Caco-2 (cell line): ENCODE results near the gene RANBP10. TPM values are rescaled to one million over a fixed set of nuclear protein-coding genes. Genes with fewer than 3 reads are reported as not detected.
A peak's percentile ranks its signal among the peaks of the same experiment; 100 is the strongest.

ENCODE experiments used
- BruUV-seq: library from RNA; stranded (reverse); fragments of 400-500 nt; replicated peaks from 2 replicates; lab custom pipeline; 2021; lab: Mats Ljungman, UMichigan
- CTCF ChIA-PET: fragments of 300-600 bp; sonication (Branson Sonifier 250); formaldehyde crosslinking; loops from one replicate; lab custom pipeline; 2022; ENCODE audit warnings: antibody characterized with exemption; lab: Charles Lee
- POLR2A ChIA-PET: fragments of 300-600 bp; sonication (Branson Sonifier 250); formaldehyde crosslinking; loops from one replicate; lab custom pipeline; 2022; ENCODE audit warnings: antibody characterized with exemption; lab: Charles Lee
- DNase-seq, 2 experiments: peaks; one replicate each; pipeline versions ENCODE4 v3.0.0 to v3.0.0-alpha.2; 2020 to 2022
- H3K27me3 ChIP-seq: replicated peaks from 2 replicates; pipeline ENCODE4 v1.6.0; 2011; ENCODE audit warnings: low read length; ENCODE audit not compliant: control insufficient read depth, insufficient read depth
- H3K36me3 ChIP-seq: 2 replicates; pipeline ENCODE4 v1.5.1; 2011; ENCODE audit warnings: low read length; ENCODE audit not compliant: control insufficient read depth, insufficient read depth
- H3K4me1 ChIP-seq: fragments of 250-450 bp; sonication (Bioruptor Pico); 2 replicates; pipeline ENCODE4 v1.5.1; 2020; ENCODE audit warnings: mild to moderate bottlenecking
- H3K4me3 ChIP-seq: 2 replicates; pipeline ENCODE4 v1.5.1; 2011; ENCODE audit warnings: low read depth, mild to moderate bottlenecking, control low read depth, low read length
- H3K9me3 ChIP-seq: fragments of 250-450 bp; sonication (Bioruptor Pico); 2 replicates; pipeline ENCODE4 v1.5.1; 2020; ENCODE audit warnings: mild to moderate bottlenecking, moderate library complexity
- H3K27ac Mint-ChIP-seq: one replicate; pipeline ENCODE4 v1.8.0; 2022; ENCODE audit warnings: mixed read lengths; ENCODE audit not compliant: unreplicated experiment
- H3K27me3 Mint-ChIP-seq: one replicate; pipeline ENCODE4 v1.8.0; 2022; ENCODE audit warnings: mixed read lengths; ENCODE audit not compliant: insufficient read depth, unreplicated experiment
- H3K36me3 Mint-ChIP-seq: one replicate; pipeline ENCODE4 v1.8.0; 2022; ENCODE audit warnings: mild to moderate bottlenecking, mixed read lengths; ENCODE audit not compliant: insufficient read depth, unreplicated experiment
- H3K4me1 Mint-ChIP-seq: one replicate; pipeline ENCODE4 v1.8.0; 2022; ENCODE audit warnings: low read depth, mixed read lengths; ENCODE audit not compliant: unreplicated experiment
- H3K4me3 Mint-ChIP-seq: one replicate; pipeline ENCODE4 v1.8.0; 2022; ENCODE audit warnings: mild to moderate bottlenecking, moderate library complexity, mixed read lengths; ENCODE audit not compliant: unreplicated experiment
- H3K9me3 Mint-ChIP-seq: one replicate; pipeline ENCODE4 v1.8.0; 2022; ENCODE audit warnings: mixed read lengths; ENCODE audit not compliant: unreplicated experiment
- CTCF ChIP-seq, 2 experiments: fragments of 200-600 bp in 1 of 2; IDR thresholded peaks; 1 replicate in 1 of 2; 2 replicates in 1 of 2; pipeline versions ENCODE4 v1.5.1 to v1.8.0; 2011 to 2022; ENCODE audit warnings: antibody characterized with exemption in 1 of 2, control low read depth in 1 of 2, inconsistent platforms in 1 of 2, low read depth in 1 of 2, low read length in 1 of 2, mild to moderate bottlenecking in 1 of 2, moderate library complexity in 1 of 2; ENCODE audit not compliant: insufficient read depth in 1 of 2, severe bottlenecking in 1 of 2, unreplicated experiment in 1 of 2
- intact Hi-C: fragments of 100-400 bp; cut with micrococcal nuclease; formaldehyde crosslinking; loops from one replicate; pipeline ENCODE4 v1.10.0; 2022; ENCODE audit not compliant: unreplicated experiment
- total RNA-seq: library from RNA; stranded (reverse); gene quantifications from 2 replicates; pipeline ENCODE4 v1.2.3, GENCODE V29; 2022

The RANBP10 gene
- total RNA-seq, 1 experiment from 2014 or later: 21.8 TPM

GRCh38 chr16:67833415-67834241, 27.3 kb upstream of the RANBP10 start:
- Mint-ChIP-seq H3K27ac (peak overlapping the region; percentile 92), H3K4me1 (peaks cover 6% of the 10 kb centered on the region), H3K4me3 (peak overlapping the region; percentile 99), H3K27me3 (no peaks in the 10 kb centered on the region), H3K36me3 (peaks cover 20% of the 10 kb centered on the region), H3K9me3 (no peaks in the 10 kb centered on the region)
- Histone ChIP-seq H3K27me3 (no peaks in the 10 kb centered on the region), H3K36me3 (peaks cover 11% of the 10 kb centered on the region), H3K4me3 (peak overlapping the region; percentile 83), H3K9me3 (no peaks in the 10 kb centered on the region), H3K4me1 (no peaks in the 10 kb centered on the region; the same call in 1 of the 2 replicates)
- peak; percentile 94 to 96 for DNase-seq
- BruUV-seq: TSS peak; percentile 41
- TF ChIP-seq CTCF (IDR thresholded peaks at IDR 0.05; ENCODE audit: insufficient read depth in 1 of 2, low read depth in 1 of 2, low read length in 1 of 2, severe bottlenecking in 1 of 2, unreplicated experiment in 1 of 2): no peak
- intact Hi-C loops: no loop called here
- CTCF ChIA-PET: interaction anchor here (0.6 to 2.1 kb wide), 11 partner anchors 12 to 313 kb away, joined by 3 to 14 read pairs (median 6); partner anchors contain the start of genes GFOD2, NUTF2, RANBP10 and TSNAXIP1
- POLR2A ChIA-PET: interaction anchor here (0.7 to 1.5 kb wide), 8 partner anchors 13 to 114 kb away, joined by 3 to 7 read pairs (median 3); partner anchors contain the start of genes GFOD2, NUTF2, PSMB10 and RANBP10

GRCh38 chr16:67833030-67833414, 26.7 kb upstream of the RANBP10 start:
- no peak for DNase-seq
- H3K4me3 Mint-ChIP-seq: peak overlapping the region; percentile 99
- H3K4me1 Mint-ChIP-seq: peaks cover 6% of the 10 kb centered on the region
- BruUV-seq: no TSS peak
- CTCF ChIA-PET: interaction anchor here (1.0 to 2.1 kb wide), 8 partner anchors 13 to 312 kb away, joined by 3 to 14 read pairs (median 6); partner anchors contain the start of genes GFOD2, NUTF2, RANBP10 and TSNAXIP1
- peak overlapping the region; percentile 83 for H3K4me3 ChIP-seq
- intact Hi-C loops: no loop called here
- H3K36me3 Mint-ChIP-seq: peaks cover 24% of the 10 kb centered on the region
- H3K27me3 Mint-ChIP-seq: no peaks in the 10 kb centered on the region
- H3K9me3 Mint-ChIP-seq: no peaks in the 10 kb centered on the region
- H3K4me1 ChIP-seq: no peaks in the 10 kb centered on the region; the same call in 1 of the 2 replicates
- H3K9me3 ChIP-seq: no peaks in the 10 kb centered on the region
- POLR2A ChIA-PET: interaction anchor here (1.0 to 1.5 kb wide), 5 partner anchors 16 to 114 kb away, joined by 3 to 7 read pairs (median 3); partner anchors contain the start of genes GFOD2, RANBP10 and TSNAXIP1
- no peak for TF ChIP-seq CTCF (IDR thresholded peaks at IDR 0.05; ENCODE audit: insufficient read depth in 1 of 2, low read depth in 1 of 2, low read length in 1 of 2, severe bottlenecking in 1 of 2, unreplicated experiment in 1 of 2)
- peak overlapping the region; percentile 92 for H3K27ac Mint-ChIP-seq
- no peaks in the 10 kb centered on the region for H3K27me3 ChIP-seq
- peaks cover 11% of the 10 kb centered on the region for H3K36me3 ChIP-seq

- no TSS peak for BruUV-seq
- peaks cover 20% of the 10 kb centered on the region for H3K36me3 Mint-ChIP-seq
- Histone ChIP-seq H3K4me1 (no peaks in the 10 kb centered on the region; the same call in 1 of the 2 replicates), H3K9me3 (no peaks in the 10 kb centered on the region), H3K4me3 (no peak overlapping the region), H3K27me3 (no peaks in the 10 kb centered on the region), H3K36me3 (peaks cover 11% of the 10 kb centered on the region)
- H3K27me3 Mint-ChIP-seq: no peaks in the 10 kb centered on the region
- ChIA-PET POLR2A (no interaction called here), CTCF (no interaction called here)
- H3K9me3 Mint-ChIP-seq: no peaks in the 10 kb centered on the region
- no peak overlapping the region for H3K4me3 Mint-ChIP-seq
- H3K27ac Mint-ChIP-seq: no peak overlapping the region
- peaks cover 6% of the 10 kb centered on the region for H3K4me1 Mint-ChIP-seq
- intact Hi-C loops: no loop called here
- DNase-seq: no peak
- TF ChIP-seq CTCF (IDR thresholded peaks at IDR 0.05; ENCODE audit: insufficient read depth in 1 of 2, low read depth in 1 of 2, low read length in 1 of 2, severe bottlenecking in 1 of 2, unreplicated experiment in 1 of 2): no peak
Measured at GRCh38 chr16:67828651-67829050, 22.3 kb upstream of the RANBP10 start.
